MM.1S (cell line): Measurements from ENCODE around the gene HSPB6.

Source experiments
- EZH2 ChIP-seq: fragments of 300-600 bp; sonication (generic); optimal IDR thresholded peaks from 2 replicates; pipeline ENCODE3; 2017; ENCODE audit warnings: low read depth, mild to moderate bottlenecking, antibody characterized with exemption, low read length, mixed read lengths
- EZH2phosphoT487 ChIP-seq: fragments of 300-600 bp; sonication (generic); IDR thresholded peaks from 2 replicates; pipeline ENCODE4 v1.6.1; 2018; ENCODE audit warnings: antibody characterized with exemption, low read length
- TF ChIP-seq, protein P1 (sequence below): fragments of 300-600 bp; sonication (generic); IDR thresholded peaks from 2 replicates; pipeline ENCODE4 v1.5.1; 2016; ENCODE audit warnings: antibody characterized with exemption, low read length, mixed read lengths

GRCh38 chr19:35725216-35725861, 31.5 kb downstream of the HSPB6 start:
- TF ChIP-seq, protein P1, sequence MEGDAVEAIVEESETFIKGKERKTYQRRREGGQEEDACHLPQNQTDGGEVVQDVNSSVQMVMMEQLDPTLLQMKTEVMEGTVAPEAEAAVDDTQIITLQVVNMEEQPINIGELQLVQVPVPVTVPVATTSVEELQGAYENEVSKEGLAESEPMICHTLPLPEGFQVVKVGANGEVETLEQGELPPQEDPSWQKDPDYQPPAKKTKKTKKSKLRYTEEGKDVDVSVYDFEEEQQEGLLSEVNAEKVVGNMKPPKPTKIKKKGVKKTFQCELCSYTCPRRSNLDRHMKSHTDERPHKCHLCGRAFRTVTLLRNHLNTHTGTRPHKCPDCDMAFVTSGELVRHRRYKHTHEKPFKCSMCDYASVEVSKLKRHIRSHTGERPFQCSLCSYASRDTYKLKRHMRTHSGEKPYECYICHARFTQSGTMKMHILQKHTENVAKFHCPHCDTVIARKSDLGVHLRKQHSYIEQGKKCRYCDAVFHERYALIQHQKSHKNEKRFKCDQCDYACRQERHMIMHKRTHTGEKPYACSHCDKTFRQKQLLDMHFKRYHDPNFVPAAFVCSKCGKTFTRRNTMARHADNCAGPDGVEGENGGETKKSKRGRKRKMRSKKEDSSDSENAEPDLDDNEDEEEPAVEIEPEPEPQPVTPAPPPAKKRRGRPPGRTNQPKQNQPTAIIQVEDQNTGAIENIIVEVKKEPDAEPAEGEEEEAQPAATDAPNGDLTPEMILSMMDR: no peak
- TF ChIP-seq EZH2 (no peak), EZH2phosphoT487 (no peak)
